ENCODE data around the gene ERVH48-1. TPM values are rescaled to one million over a fixed set of nuclear protein-coding genes. Genes with fewer than 3 reads are reported as not detected.
"Not testable (repeated sequence)": the region's sequence is repeated elsewhere in the genome, so short reads cannot be mapped to it uniquely, and the experiment has no call there.

The ERVH48-1 gene
- total and polyA plus RNA-seq, 3 experiments from 2014 or later = not detected

- H3K27ac Mint-ChIP-seq = peak overlapping the region; percentile 16 to 100 (median 100)
- H3K9me3 Mint-ChIP-seq = no peaks in the 10 kb centered on the region
- H3K9me3 ChIP-seq (ENCODE audit: low read length) = no peaks in the 10 kb centered on the region
- H3K27me3 ChIP-seq (ENCODE audit: insufficient read depth, low read length, poor library complexity, severe bottlenecking) = no peaks in the 10 kb centered on the region
- H3K4me3 Mint-ChIP-seq = peak overlapping the region; percentile 94 to 99 (median 98)
- peaks cover 26 to 38% (median 30%) of the 10 kb centered on the region in 3 donors for H3K4me1 Mint-ChIP-seq
- DNase-seq = no peak
- H3K27ac ChIP-seq (ENCODE audit: low read depth, low read length) = peak overlapping the region; percentile 93
- peaks cover 0 to 22% (median 8%) of the 10 kb centered on the region in 3 donors for H3K36me3 Mint-ChIP-seq
- H3K4me1 ChIP-seq (ENCODE audit: insufficient read depth, low read length) = peaks cover 23% of the 10 kb centered on the region
- H3K27me3 Mint-ChIP-seq = peaks cover 0 to 7% of the 10 kb centered on the region in 2 donors
- no peaks in the 10 kb centered on the region for H3K36me3 ChIP-seq (ENCODE audit: insufficient read depth, low read length)
- POLR2A ChIA-PET = interaction anchor here (1.4 to 2.2 kb wide), 2 partner anchors 10 to 12 kb away, joined by 5 read pairs; partner anchors contain the start of gene NDUFV3
- CTCF ChIA-PET = no interaction called here
- H3K4me3 ChIP-seq (ENCODE audit: low read length) = peak overlapping the region; percentile 93
Measured at GRCh38 chr21:42880352-42880751, 45.1 kb downstream of the ERVH48-1 start.

- H3K4me3 ChIP-seq (ENCODE audit: low read length) = peak within 1 kb of the TSS; percentile 93
- Mint-ChIP-seq H3K4me3 (peak within 1 kb of the TSS; percentile 94 to 99 (median 98)), H3K9me3 (no peaks in the 10 kb centered on the region), H3K27me3 (peaks cover 0 to 7% of the 10 kb centered on the region in 2 donors), H3K36me3 (peaks cover 0 to 32% (median 10%) of the 10 kb centered on the region in 3 donors), H3K27ac (peak within 1 kb of the TSS; percentile 97 to 100 (median 100)), H3K4me1 (peaks cover 26 to 38% (median 30%) of the 10 kb centered on the region in 3 donors)
- peak; percentile 94 to 99 (median 98) for DNase-seq
- no peaks in the 10 kb centered on the region for H3K9me3 ChIP-seq (ENCODE audit: low read length)
- CTCF ChIA-PET = no interaction called here
- POLR2A ChIA-PET = interaction anchor here (1.4 to 2.2 kb wide), 3 partner anchors 12 to 14 kb away, joined by 5 to 10 read pairs (median 5); partner anchors contain the start of gene NDUFV3
- H3K27ac ChIP-seq (ENCODE audit: low read depth, low read length) = peak within 1 kb of the TSS; percentile 93
- no peaks in the 10 kb centered on the region for H3K27me3 ChIP-seq (ENCODE audit: insufficient read depth, low read length, poor library complexity, severe bottlenecking)
- peaks cover 23% of the 10 kb centered on the region for H3K4me1 ChIP-seq (ENCODE audit: insufficient read depth, low read length)
- no peaks in the 10 kb centered on the region for H3K36me3 ChIP-seq (ENCODE audit: insufficient read depth, low read length)
Measured at GRCh38 chr21:42878993-42879787, 46.2 kb downstream of the ERVH48-1 start, which contains the start of gene WDR4. Gene WDR4 (minus strand): TSS chr21:42879539. CDS start chr21:42879495, 44 bp downstream.

GRCh38 chr21:42878678-42878992 lies 46.8 kb downstream of the ERVH48-1 start:
- Histone ChIP-seq H3K4me1 (ENCODE audit: insufficient read depth, low read length) (peaks cover 23% of the 10 kb centered on the region), H3K27me3 (ENCODE audit: insufficient read depth, low read length, poor library complexity, severe bottlenecking) (no peaks in the 10 kb centered on the region), H3K9me3 (ENCODE audit: low read length) (no peaks in the 10 kb centered on the region), H3K4me3 (ENCODE audit: low read length) (peak overlapping the region; percentile 93), H3K27ac (ENCODE audit: low read depth, low read length) (peak overlapping the region; percentile 93), H3K36me3 (ENCODE audit: insufficient read depth, low read length) (peaks cover 2% of the 10 kb centered on the region)
- peaks cover 0 to 7% of the 10 kb centered on the region in 2 donors for H3K27me3 Mint-ChIP-seq
- peaks cover 26 to 38% (median 30%) of the 10 kb centered on the region in 3 donors for H3K4me1 Mint-ChIP-seq
- DNase-seq = no peak
- no peaks in the 10 kb centered on the region for H3K9me3 Mint-ChIP-seq
- CTCF ChIA-PET = no interaction called here
- H3K36me3 Mint-ChIP-seq = peaks cover 0 to 38% (median 10%) of the 10 kb centered on the region in 3 donors
- peak overlapping the region; percentile 94 to 99 (median 98) for H3K4me3 Mint-ChIP-seq
- peak overlapping the region; percentile 90 to 100 (median 100) for H3K27ac Mint-ChIP-seq
- POLR2A ChIA-PET = interaction anchor here (1.4 kb wide), 1 partner anchor 14 kb away, joined by 10 read pairs; the partner anchor contains the start of gene NDUFV3

- Histone ChIP-seq H3K4me1 (ENCODE audit: insufficient read depth, low read length) (peaks cover 23% of the 10 kb centered on the region), H3K36me3 (ENCODE audit: insufficient read depth, low read length) (peaks cover 19% of the 10 kb centered on the region)
- H3K4me3 ChIP-seq (ENCODE audit: low read length); POLR2A ChIA-PET; H3K27ac ChIP-seq (ENCODE audit: low read depth, low read length); DNase-seq; H3K9me3 ChIP-seq (ENCODE audit: low read length); H3K27me3 ChIP-seq (ENCODE audit: insufficient read depth, low read length, poor library complexity, severe bottlenecking); H3K9me3 Mint-ChIP-seq; H3K27me3 Mint-ChIP-seq: not testable (repeated sequence)
- Mint-ChIP-seq H3K36me3 (peaks cover 4 to 62% (median 17%) of the 10 kb centered on the region in 3 donors), H3K27ac (peak overlapping the region in 1 of 8 donors; percentile 89), H3K4me1 (peaks cover 24 to 33% (median 27%) of the 10 kb centered on the region in 3 donors), H3K4me3 (peak overlapping the region in 1 of 7 donors; percentile 65)
- CTCF ChIA-PET = interaction anchor here (0.6 kb wide), 1 partner anchor 9 kb away, joined by 3 read pairs; no protein-coding TSS in a partner anchor
Measured at GRCh38 chr21:42875811-42876210, 49.6 kb downstream of the ERVH48-1 start.

GRCh38 chr21:42873096-42873495 lies 52.3 kb downstream of the ERVH48-1 start:
- no peak overlapping the region for H3K4me3 Mint-ChIP-seq
- H3K36me3 Mint-ChIP-seq = peaks cover 4 to 77% (median 21%) of the 10 kb centered on the region in 3 donors
- Histone ChIP-seq H3K27ac (ENCODE audit: low read depth, low read length) (no peak overlapping the region), H3K9me3 (ENCODE audit: low read length) (no peaks in the 10 kb centered on the region), H3K36me3 (ENCODE audit: insufficient read depth, low read length) (peaks cover 29% of the 10 kb centered on the region), H3K4me1 (ENCODE audit: insufficient read depth, low read length) (peaks cover 8% of the 10 kb centered on the region), H3K4me3 (ENCODE audit: low read length) (no peak overlapping the region), H3K27me3 (ENCODE audit: insufficient read depth, low read length, poor library complexity, severe bottlenecking) (no peaks in the 10 kb centered on the region)
- H3K4me1 Mint-ChIP-seq = peaks cover 3 to 11% (median 7%) of the 10 kb centered on the region in 3 donors
- H3K9me3 Mint-ChIP-seq = no peaks in the 10 kb centered on the region
- DNase-seq = no peak
- ChIA-PET POLR2A (no interaction called here), CTCF (interaction anchor here (1.2 kb wide), 1 partner anchor 12 kb away, joined by 3 read pairs; no protein-coding TSS in a partner anchor)
- peak overlapping the region in 2 of 8 donors; percentile 52 to 53 for H3K27ac Mint-ChIP-seq
- H3K27me3 Mint-ChIP-seq = no peaks in the 10 kb centered on the region

- no peaks in the 10 kb centered on the region for H3K9me3 ChIP-seq (ENCODE audit: low read length)
- H3K27me3 Mint-ChIP-seq = no peaks in the 10 kb centered on the region
- no peaks in the 10 kb centered on the region for H3K4me1 ChIP-seq (ENCODE audit: insufficient read depth, low read length)
- DNase-seq = no peak
- H3K4me1 Mint-ChIP-seq = peaks cover 4 to 18% (median 10%) of the 10 kb centered on the region in 3 donors
- no peak overlapping the region for H3K4me3 ChIP-seq (ENCODE audit: low read length)
- H3K36me3 ChIP-seq (ENCODE audit: insufficient read depth, low read length) = peaks cover 27% of the 10 kb centered on the region
- H3K27me3 ChIP-seq (ENCODE audit: insufficient read depth, low read length, poor library complexity, severe bottlenecking) = no peaks in the 10 kb centered on the region
- no peak overlapping the region for H3K4me3 Mint-ChIP-seq
- peaks cover 5 to 87% (median 14%) of the 10 kb centered on the region in 3 donors for H3K36me3 Mint-ChIP-seq
- H3K27ac ChIP-seq (ENCODE audit: low read depth, low read length) = no peak overlapping the region
- no peaks in the 10 kb centered on the region for H3K9me3 Mint-ChIP-seq
- CTCF ChIA-PET = no interaction called here
- POLR2A ChIA-PET = no interaction called here
- peak overlapping the region in 1 of 8 donors; percentile 54 for H3K27ac Mint-ChIP-seq
Measured at GRCh38 chr21:42868196-42868595, 57.2 kb downstream of the ERVH48-1 start.

Other genes with a start within 250 kb of the ERVH48-1 start
- 10 to 100 TPM; 53.7 to 54.9 TPM for gene WDR4, start 46.1 kb downstream of the ERVH48-1 start, total RNA-seq
- gene WDR4, start 46.1 kb downstream of the ERVH48-1 start, polyA plus RNA-seq = 8.0 TPM
- 10 to 100 TPM; 36.6 to 36.8 TPM for gene NDUFV3, start 32.3 kb downstream of the ERVH48-1 start, total RNA-seq
- gene NDUFV3, start 32.3 kb downstream of the ERVH48-1 start, polyA plus RNA-seq = 20.3 TPM
- gene PKNOX1, start 48.9 kb upstream of the ERVH48-1 start, total RNA-seq = 10 to 100 TPM; 22.8 to 22.9 TPM
- gene PKNOX1, start 48.9 kb upstream of the ERVH48-1 start, polyA plus RNA-seq = 18.6 TPM
- 1 to 10 TPM; 3.7 to 5.5 TPM for gene CBS, start 150.2 kb upstream of the ERVH48-1 start, total RNA-seq
- not detected for gene CBS, start 150.2 kb upstream of the ERVH48-1 start, polyA plus RNA-seq
- gene U2AF1, start 181.9 kb upstream of the ERVH48-1 start, total RNA-seq = 10 to 100 TPM; 15.0 to 16.3 TPM
- gene U2AF1, start 181.9 kb upstream of the ERVH48-1 start, polyA plus RNA-seq = 58.0 TPM
- not detected for gene CRYAA, start 243.4 kb upstream of the ERVH48-1 start, total RNA-seq
- gene CRYAA, start 243.4 kb upstream of the ERVH48-1 start, polyA plus RNA-seq = not detected